NCI-H460 (cell line): ENCODE results near the gene ANKRD11. TPM values are rescaled to one million over a fixed set of nuclear protein-coding genes. Genes with fewer than 3 reads are reported as not detected.

Experiments
- DNase-seq: peaks from one replicate; pipeline ENCODE4 v3.0.0-alpha.2; 2016; ENCODE audit warnings: low read depth; ENCODE audit errors: extremely low read depth
- total RNA-seq: library from RNA; depleted of rRNA; stranded (reverse); fragments of >200 nt; shearing (Covaris generic); gene quantifications from 2 replicates; pipeline ENCODE4 v1.2.3, GENCODE V29; 2014

Gene ANKRD11
- total RNA-seq, 1 experiment from 2014 or later: 56.1 TPM

GRCh38 chr16:89355686-89356085 lies 134.7 kb downstream of the ANKRD11 start:
- DNase-seq: no peak

DNA sequence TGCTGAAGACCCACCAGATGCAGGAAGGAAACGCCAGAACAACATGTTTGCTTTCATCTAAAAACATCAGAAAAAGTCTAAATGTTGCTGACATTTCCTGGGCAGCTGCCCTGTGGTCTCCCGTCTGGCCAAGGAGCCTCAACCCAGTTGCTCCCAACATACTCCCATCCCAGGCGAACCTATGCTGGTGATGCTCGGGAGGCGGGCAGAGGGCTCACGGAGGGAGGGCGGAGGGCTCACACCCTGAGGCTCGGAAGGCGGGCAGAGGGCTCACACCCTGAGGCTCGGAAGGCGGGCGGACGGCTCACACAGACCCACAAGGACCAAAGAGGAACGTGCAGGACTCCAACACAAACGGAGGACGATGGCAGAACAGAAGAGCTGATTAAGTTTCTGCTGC lies 135.4 kb downstream of the ANKRD11 start:
- no peak for DNase-seq

GRCh38 chr16:89354325-89354724 lies 136.0 kb downstream of the ANKRD11 start:
- no peak for DNase-seq

DNA sequence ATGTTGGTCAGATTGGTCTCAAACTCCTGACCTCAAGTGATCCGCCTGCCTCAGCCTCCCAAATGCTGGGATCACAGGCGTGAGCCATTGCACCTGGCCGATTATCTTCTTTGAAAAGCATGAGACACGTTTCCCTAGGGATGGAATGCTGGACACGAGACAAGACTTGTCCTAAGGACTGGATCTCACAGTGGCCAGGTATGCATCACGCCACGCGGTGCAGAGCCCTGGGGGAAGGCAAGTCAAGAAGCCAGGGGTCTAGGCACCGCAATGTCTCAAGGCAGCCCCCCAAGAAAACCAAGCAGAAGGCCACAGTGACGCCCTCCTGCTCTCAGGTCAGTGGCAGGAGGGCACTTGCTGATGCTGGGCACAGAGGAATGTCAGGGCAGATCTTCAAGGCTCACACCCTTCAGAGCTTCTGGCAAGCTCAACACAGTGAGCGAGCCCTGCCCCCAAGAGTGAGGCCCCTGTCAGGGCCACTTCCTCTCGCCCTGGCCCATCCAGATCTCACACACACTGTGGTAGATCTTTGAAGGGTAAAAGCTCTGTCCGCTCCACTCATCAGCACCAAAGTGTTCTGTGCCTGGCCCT lies 138.2 kb downstream of the ANKRD11 start:
- no peak for DNase-seq

DNA sequence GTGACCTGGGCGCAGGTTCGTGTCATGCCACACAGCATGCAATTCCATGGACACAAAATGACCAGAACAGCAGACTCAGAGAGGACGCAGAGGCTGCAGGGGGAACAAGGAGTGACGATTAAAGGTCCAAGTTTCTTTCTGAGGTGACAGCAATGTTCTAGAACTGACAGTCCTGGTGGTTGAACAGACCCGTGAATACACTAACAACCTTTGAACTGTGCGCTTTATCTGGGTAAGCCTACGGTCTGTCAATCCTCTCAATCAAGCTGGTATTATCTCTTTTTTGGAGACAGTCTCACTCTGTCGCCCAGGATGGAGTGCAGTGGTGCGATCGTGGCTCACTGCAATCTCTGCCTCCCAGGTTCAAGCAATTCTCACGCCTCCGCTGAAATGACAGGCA lies 138.7 kb downstream of the ANKRD11 start:
- DNase-seq: no peak

DNA sequence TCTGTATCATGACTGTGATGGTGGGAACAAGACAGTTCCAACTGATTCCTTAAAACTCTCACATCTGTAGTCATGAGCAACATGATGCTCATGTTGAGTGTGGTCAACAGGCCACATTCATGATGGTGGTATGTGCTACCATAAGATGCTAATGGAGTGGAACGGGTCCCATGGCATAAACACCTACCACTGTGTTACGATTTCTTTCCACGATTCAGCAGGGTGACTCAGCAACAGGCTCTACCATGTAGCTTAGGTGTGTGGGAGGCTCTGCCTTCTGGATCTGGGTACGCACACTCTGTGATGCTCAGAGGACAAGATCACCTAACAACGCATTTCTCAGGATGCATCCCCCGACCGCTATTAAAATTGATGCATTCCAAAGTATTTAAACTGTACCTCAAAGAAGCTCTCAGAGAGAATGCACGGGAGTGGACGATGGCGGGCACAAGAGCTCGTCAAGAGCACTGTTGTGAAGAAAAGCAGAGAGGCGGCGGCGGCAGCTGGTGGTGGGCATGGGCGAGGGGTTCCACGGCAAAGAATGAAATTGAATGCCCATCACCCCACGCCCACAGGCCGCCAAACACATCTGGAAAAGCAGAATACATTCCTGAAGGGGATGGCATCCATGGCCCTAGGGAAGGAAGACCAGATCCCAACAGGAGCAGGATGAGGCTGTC lies 139.5 kb downstream of the ANKRD11 start:
- DNase-seq: no peak

GRCh38 chr16:89349947-89350633 lies 140.3 kb downstream of the ANKRD11 start:
- no peak for DNase-seq

- DNase-seq: no peak
These were observed 142.6 kb downstream of the ANKRD11 start for GRCh38 chr16:89347807-89348206.

DNA sequence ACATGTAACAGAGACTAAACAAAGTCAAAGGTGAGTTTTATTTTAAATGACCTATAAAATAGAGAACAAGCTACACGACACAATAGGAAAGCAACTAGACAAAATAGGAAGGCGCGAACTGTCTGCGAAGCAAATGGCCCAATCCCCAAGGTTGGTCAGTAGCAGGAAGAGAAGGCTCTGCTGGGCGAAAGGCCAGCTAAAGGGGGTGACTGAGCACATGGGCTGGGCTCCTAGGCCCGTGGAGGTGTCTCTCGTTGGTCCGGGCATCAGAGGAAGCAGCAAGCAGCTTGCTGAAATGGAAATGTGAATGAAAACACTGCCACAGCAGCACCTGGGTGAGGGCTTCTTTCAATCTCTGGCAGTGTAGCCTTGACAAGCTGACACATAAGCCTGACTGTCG lies 143.5 kb downstream of the ANKRD11 start:
- no peak for DNase-seq

GRCh38 chr16:89345642-89346150 lies 144.7 kb downstream of the ANKRD11 start:
- no peak for DNase-seq

DNA sequence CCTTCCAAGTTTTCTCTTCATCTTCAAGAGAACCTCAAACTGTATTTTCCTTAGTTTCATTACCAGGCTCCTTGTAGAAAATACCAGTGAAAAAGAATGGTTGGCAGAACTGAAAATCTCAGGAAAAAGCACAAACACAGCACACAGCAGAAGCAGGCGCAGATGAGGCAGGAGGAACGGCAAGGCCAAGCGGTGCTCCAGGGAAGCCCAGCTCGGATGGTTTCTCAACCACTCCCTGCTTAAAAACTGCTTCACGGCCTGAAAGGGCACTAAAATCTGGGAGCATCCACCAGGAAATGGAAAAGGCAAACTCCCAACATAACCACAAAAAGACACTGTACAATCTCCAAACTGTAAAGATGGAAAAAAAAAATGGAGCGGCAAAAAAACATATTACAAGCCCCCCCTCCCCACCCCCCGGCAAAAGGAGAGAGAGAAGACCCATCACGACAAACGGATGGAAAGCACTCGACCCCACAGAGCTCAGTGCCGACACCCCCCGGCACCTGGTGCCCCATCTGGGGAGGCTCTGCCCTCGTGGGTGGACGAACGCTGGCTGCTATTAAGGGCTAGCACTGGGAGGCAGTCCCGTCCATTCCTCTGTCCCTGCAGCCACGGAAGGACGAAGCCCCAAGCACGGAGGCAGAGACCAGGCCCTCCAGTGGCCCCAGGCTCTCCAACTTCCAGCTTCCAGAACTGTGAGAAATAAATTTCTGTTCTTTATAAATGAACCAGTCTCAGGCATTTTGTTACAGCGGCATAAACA lies 145.3 kb downstream of the ANKRD11 start:
- no peak for DNase-seq

- no peak for DNase-seq
These were observed 145.9 kb downstream of the ANKRD11 start for GRCh38 chr16:89344458-89344834.

- no peak for DNase-seq
These were observed 146.6 kb downstream of the ANKRD11 start for GRCh38 chr16:89343501-89344457.

DNA sequence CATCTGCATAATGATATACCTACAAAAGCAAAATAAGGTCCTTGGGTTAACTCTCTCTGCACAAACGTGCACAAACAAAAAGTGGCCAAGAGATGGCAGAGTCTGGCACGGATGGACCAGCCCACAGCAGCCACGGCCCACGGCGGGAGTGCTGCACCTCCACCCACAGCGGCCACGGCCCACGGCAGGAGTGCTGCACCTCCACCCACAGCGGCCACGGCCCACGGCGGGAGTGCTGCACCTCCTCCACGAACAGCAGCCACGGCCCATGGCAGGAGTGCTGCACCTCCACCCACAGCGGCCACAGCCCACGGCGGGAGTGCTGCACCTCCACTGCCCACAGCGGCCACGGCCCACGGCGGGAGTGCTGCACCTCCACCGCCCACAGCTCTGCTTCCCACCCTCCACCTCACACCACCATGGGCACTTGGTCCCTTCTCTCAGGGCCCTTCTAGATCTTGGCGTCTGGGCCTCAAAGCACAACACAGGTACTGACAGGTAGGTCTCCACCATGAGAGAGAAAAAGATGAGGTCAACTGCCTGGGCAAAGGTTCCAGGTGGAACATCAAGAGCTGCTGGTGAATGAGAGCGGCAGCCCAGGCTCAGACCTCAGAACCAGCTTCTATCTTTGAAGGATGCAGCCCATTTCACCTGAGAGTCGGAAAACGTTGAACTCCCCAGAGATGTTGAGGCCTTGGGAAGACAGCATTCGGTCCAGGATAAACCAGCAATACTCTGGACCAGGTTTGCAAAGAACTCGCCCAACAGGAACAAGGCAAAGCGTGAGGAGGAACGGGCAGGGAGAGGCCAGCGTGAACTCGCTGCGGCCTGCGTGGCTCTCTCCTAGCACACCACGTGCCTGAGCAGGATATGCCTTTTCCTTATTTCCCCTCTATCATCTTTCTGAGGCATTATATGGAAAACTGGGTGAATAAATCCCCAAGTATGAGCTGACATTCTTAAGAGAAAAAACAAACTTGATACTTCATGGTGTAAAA lies 148.4 kb downstream of the ANKRD11 start:
- DNase-seq: no peak

DNA sequence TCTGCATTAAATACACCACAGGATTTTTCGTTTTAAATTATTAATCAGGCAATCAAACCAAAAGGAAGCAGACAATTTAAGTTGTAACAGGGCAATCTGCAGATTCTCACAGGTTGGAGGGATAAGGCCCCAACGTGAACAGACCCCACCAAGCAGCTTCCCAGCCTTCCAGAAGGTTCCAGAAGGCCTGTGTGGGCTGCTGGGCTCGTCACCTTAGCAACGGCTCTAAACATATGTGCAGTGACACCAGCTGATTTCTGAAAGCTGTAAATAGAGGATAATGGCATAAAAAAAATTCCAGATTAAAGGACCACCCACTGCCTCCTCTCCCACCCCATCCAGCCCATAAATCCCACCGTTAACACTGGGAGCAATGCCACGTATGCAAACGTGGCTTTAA lies 149.1 kb downstream of the ANKRD11 start:
- no peak for DNase-seq

DNA sequence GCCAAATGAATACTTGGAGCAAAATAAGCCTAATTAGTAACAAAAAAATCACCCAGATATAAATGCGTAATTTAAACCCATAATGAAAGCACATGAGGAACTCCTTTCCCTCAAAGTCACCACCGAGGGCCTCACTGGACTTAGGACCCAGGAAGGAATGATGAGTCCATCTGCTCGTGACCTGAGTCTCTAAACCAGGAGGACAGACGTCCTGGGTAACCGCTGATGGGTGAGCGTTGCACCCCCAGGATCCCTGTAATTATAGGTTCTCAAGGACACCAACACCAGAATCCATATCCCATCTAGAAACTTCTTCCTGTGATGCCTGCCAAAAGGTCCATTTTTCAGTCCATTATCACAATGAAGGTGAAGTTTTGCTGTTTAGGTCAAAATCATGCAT lies 151.5 kb downstream of the ANKRD11 start:
- no peak for DNase-seq

GRCh38 chr16:89337965-89338364 lies 152.4 kb downstream of the ANKRD11 start:
- no peak for DNase-seq

DNA sequence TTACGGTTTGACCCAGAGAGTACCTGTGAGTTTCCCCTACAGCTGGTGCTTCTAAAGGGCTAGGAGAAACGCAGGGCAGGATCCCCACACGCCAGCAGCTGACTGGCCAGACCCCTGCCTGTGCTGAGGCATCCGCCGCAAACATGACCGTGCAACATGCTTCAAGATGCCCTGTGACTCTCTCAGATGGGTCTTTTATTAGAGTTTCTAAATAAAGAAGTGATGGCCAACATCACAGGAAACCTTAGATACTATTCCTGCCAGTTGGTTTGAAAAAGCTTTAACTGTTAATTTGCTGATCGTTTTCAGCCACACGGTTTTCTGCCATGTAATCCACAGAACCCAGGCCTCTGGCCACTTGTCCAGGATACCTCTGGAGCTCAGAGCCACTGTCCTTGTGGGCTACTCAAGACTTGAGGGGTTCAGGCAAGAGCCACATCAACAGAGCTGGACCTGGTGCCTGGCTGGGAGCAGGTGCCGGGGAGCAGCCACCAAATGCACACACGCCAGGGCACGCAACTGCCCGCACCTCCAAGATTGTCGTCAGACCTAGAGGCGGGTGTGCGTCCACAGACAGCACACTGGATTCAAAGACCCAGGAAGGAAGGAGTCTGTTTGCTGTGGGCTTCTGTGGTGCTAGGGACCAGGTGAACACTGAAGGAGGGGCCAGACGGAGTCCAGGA lies 154.4 kb downstream of the ANKRD11 start:
- DNase-seq: no peak
